Calu3 (cell line): ENCODE measurements around the gene GCLC. TPM values are rescaled to one million over a fixed set of nuclear protein-coding genes. Genes with fewer than 3 reads are reported as not detected.
A peak's percentile ranks its signal among the peaks of the same experiment; 100 is the strongest.
"Not testable (repeated sequence)": the region's sequence is repeated elsewhere in the genome, so short reads cannot be mapped to it uniquely, and the experiment has no call there.

ENCODE experiments used
- BruUV-seq: library from RNA; stranded (reverse); fragments of 400-500 nt; replicated peaks from 2 replicates; lab custom pipeline; 2021; lab: Mats Ljungman, UMichigan
- CTCF ChIA-PET: fragments of 300-600 bp; sonication (Branson Sonifier 250); formaldehyde crosslinking; loops from one replicate; lab custom pipeline; 2022; ENCODE audit warnings: antibody characterized with exemption; lab: Charles Lee
- DNase-seq: peaks from one replicate; pipeline ENCODE4 v3.0.0; 2022
- H3K27ac Mint-ChIP-seq: one replicate; pipeline ENCODE4 v1.8.0; 2022; ENCODE audit warnings: mixed read lengths; ENCODE audit not compliant: unreplicated experiment
- H3K27me3 Mint-ChIP-seq: one replicate; pipeline ENCODE4 v1.8.0; 2022; ENCODE audit warnings: mixed read lengths; ENCODE audit not compliant: unreplicated experiment
- H3K36me3 Mint-ChIP-seq: one replicate; pipeline ENCODE4 v1.8.0; 2022; ENCODE audit warnings: mild to moderate bottlenecking, moderate library complexity, mixed read lengths; ENCODE audit not compliant: insufficient read depth, unreplicated experiment
- H3K4me1 Mint-ChIP-seq: one replicate; pipeline ENCODE4 v1.8.0; 2022; ENCODE audit warnings: mild to moderate bottlenecking, low read depth, mixed read lengths; ENCODE audit not compliant: unreplicated experiment
- H3K4me3 Mint-ChIP-seq: one replicate; pipeline ENCODE4 v1.8.0; 2022; ENCODE audit warnings: mild to moderate bottlenecking, low read depth, moderate library complexity, mixed read lengths; ENCODE audit not compliant: unreplicated experiment
- H3K9me3 Mint-ChIP-seq: one replicate; pipeline ENCODE4 v1.8.0; 2022; ENCODE audit warnings: low read depth, mixed read lengths; ENCODE audit not compliant: unreplicated experiment
- CTCF ChIP-seq: fragments of 200-600 bp; IDR thresholded peaks from one replicate; pipeline ENCODE4 v1.8.0; 2022; ENCODE audit warnings: antibody characterized with exemption; ENCODE audit not compliant: unreplicated experiment
- intact Hi-C: fragments of 100-400 bp; cut with micrococcal nuclease; formaldehyde crosslinking; loops from one replicate; pipeline ENCODE4 v1.10.0; 2022; ENCODE audit not compliant: unreplicated experiment
- total RNA-seq: library from RNA; stranded (reverse); gene quantifications from 2 replicates; pipeline ENCODE4 v1.2.3, GENCODE V29; 2022

Gene GCLC
- total RNA-seq, 1 experiment from 2014 or later = 45.7 TPM

- BruUV-seq = no TSS peak
- H3K36me3 Mint-ChIP-seq = no peaks in the 10 kb centered on the region
- H3K27me3 Mint-ChIP-seq = no peaks in the 10 kb centered on the region
- intact Hi-C loops = no loop called here
- no peak for DNase-seq
- TF ChIP-seq CTCF = no peak
- H3K27ac Mint-ChIP-seq = no peak overlapping the region
- H3K4me3 Mint-ChIP-seq = no peak overlapping the region
- CTCF ChIA-PET = no interaction called here
- no peaks in the 10 kb centered on the region for H3K4me1 Mint-ChIP-seq
- peaks cover 9% of the 10 kb centered on the region for H3K9me3 Mint-ChIP-seq
Measured at GRCh38 chr6:53556986-53557715, 12.2 kb upstream of the GCLC start.

- BruUV-seq, DNase-seq, H3K36me3 Mint-ChIP-seq, H3K4me3 Mint-ChIP-seq, H3K4me1 Mint-ChIP-seq, CTCF ChIA-PET, H3K27ac Mint-ChIP-seq, H3K27me3 Mint-ChIP-seq, intact Hi-C loops, H3K9me3 Mint-ChIP-seq: not testable (repeated sequence)
Measured at GRCh38 chr6:53553600-53553999, 8.7 kb upstream of the GCLC start.

- H3K27me3 Mint-ChIP-seq, H3K9me3 Mint-ChIP-seq, H3K27ac Mint-ChIP-seq, H3K4me1 Mint-ChIP-seq, CTCF ChIA-PET, H3K4me3 Mint-ChIP-seq, BruUV-seq, DNase-seq, intact Hi-C loops: not testable (repeated sequence)
- peaks cover 13% of the 10 kb centered on the region for H3K36me3 Mint-ChIP-seq
Measured at GRCh38 chr6:53551681-53552080, 6.8 kb upstream of the GCLC start.

GRCh38 chr6:53547811-53548496, 3.1 kb upstream of the GCLC start:
- Mint-ChIP-seq H3K27ac (peak overlapping the region; percentile 81), H3K27me3 (no peaks in the 10 kb centered on the region), H3K36me3 (peaks cover 36% of the 10 kb centered on the region), H3K4me1 (peaks cover 6% of the 10 kb centered on the region), H3K9me3 (no peaks in the 10 kb centered on the region), H3K4me3 (peak overlapping the region; percentile 97)
- no TSS peak for BruUV-seq
- CTCF ChIA-PET = interaction anchor here (0.8 to 1.8 kb wide), 9 partner anchors 54 to 187 kb away, joined by 3 to 7 read pairs (median 3); no protein-coding TSS in a partner anchor
- no peak for TF ChIP-seq CTCF
- peak; percentile 97 for DNase-seq
- intact Hi-C loops = loop anchor here (2.0 to 5.0 kb wide), 2 partner anchors 67 to 169 kb away; no protein-coding TSS in a partner anchor

- H3K4me3 Mint-ChIP-seq = peak overlapping the region; percentile 97
- CTCF ChIA-PET = interaction anchor here (0.8 to 1.8 kb wide), 8 partner anchors 68 to 188 kb away, joined by 3 to 7 read pairs (median 3); no protein-coding TSS in a partner anchor
- H3K9me3 Mint-ChIP-seq = no peaks in the 10 kb centered on the region
- peaks cover 36% of the 10 kb centered on the region for H3K36me3 Mint-ChIP-seq
- peaks cover 6% of the 10 kb centered on the region for H3K4me1 Mint-ChIP-seq
- H3K27ac Mint-ChIP-seq = peak overlapping the region; percentile 81
- no peaks in the 10 kb centered on the region for H3K27me3 Mint-ChIP-seq
- no peak for TF ChIP-seq CTCF
- no TSS peak for BruUV-seq
- intact Hi-C loops = loop anchor here (2.0 to 5.0 kb wide), 2 partner anchors 68 to 170 kb away; no protein-coding TSS in a partner anchor
- no peak for DNase-seq
Measured at GRCh38 chr6:53547166-53547810, 2.4 kb upstream of the GCLC start.
